ENCODE data around the gene PLA2G2D. TPM values are rescaled to one million over a fixed set of nuclear protein-coding genes. Genes with fewer than 3 reads are reported as not detected.

Gene PLA2G2D
- total and polyA plus RNA-seq, 10 of the 15 experiments (the other 5 are each of a cell fraction or from before 2014, with no cell fraction given): 0.06 to 0.38 (median 0.16) TPM; not detected in 2

- no peak overlapping the region for H3K9ac ChIP-seq (ENCODE audit: control insufficient read depth, insufficient read depth, low read length)
- intact Hi-C loops (cut with micrococcal nuclease; ENCODE audit: unreplicated experiment): no loop called here
- ATAC-seq (no peak), FAIRE-seq (no peak), DNase-seq (ENCODE audit: low read depth, low spot score) (no peak)
- TF ChIP-seq BCL11A (IDR thresholded peaks at IDR 0.05; ENCODE audit: low read depth, low read length) (no peak), SMAD1 (IDR thresholded peaks at IDR 0.05; ENCODE audit: low read depth, partially characterized antibody) (no peak), NFYB (IDR thresholded peaks at IDR 0.05; ENCODE audit: insufficient read depth, low read depth, low read length) (no peak), POLR2A (IDR thresholded peaks at IDR 0.05; ENCODE audit: low read depth, low read length) (no peak), SP1 (IDR thresholded peaks at IDR 0.05; ENCODE audit: low read depth, low read length) (no peak), TCF3 (IDR thresholded peaks at IDR 0.05; ENCODE audit: borderline replicate concordance, insufficient read depth, low read depth, low read length) (no peak), RELB (IDR thresholded peaks at IDR 0.05; ENCODE audit: low read depth) (no peak), CBFB (IDR thresholded peaks at IDR 0.05; ENCODE audit: low read depth) (no peak), CEBPB (IDR thresholded peaks at IDR 0.05; ENCODE audit: borderline replicate concordance in 1 of 2, low read depth in 2 of 2, low read length in 2 of 2) (no peak), PBX3 (IDR thresholded peaks at IDR 0.05; ENCODE audit: insufficient replicate concordance, low read depth, low read length) (no peak)
- no peaks in the 10 kb centered on the region for H3K27me3 ChIP-seq (replicated peaks in 1 of 2; ENCODE audit: control insufficient read depth in 2 of 2, insufficient read depth in 2 of 2, low read length in 1 of 2)
- H3K79me2 ChIP-seq (ENCODE audit: control insufficient read depth, insufficient read depth, low read length): no peaks in the 10 kb centered on the region
- WGBS (ENCODE audit: insufficient coverage, insufficient replicate concordance, low lambda C conversion rate, missing lambda C conversion rate): 47% methylated on average over 8 of the region's 8 CpGs
- H3K4me2 ChIP-seq (ENCODE audit: control insufficient read depth, insufficient read depth): no peak overlapping the region
- ChIA-PET POLR2A (no interaction called here), CTCF (interaction anchor here (1.0 to 2.2 kb wide), 3 partner anchors 8 to 41 kb away, joined by 3 to 10 read pairs (median 5); no protein-coding TSS in a partner anchor), SMC1A (ENCODE audit: uncharacterized antibody, unreplicated experiment) (interaction anchor here (0.9 to 1.5 kb wide), 2 partner anchors 8 to 17 kb away, joined by 3 to 6 read pairs; no protein-coding TSS in a partner anchor), RAD21 (ENCODE audit: unreplicated experiment) (interaction anchor here (0.7 kb wide), 1 partner anchor 8 kb away, joined by 4 read pairs; no protein-coding TSS in a partner anchor)
- BruUV-seq (replicated peaks): no TSS peak
- no peaks in the 10 kb centered on the region for H3K9me3 ChIP-seq (replicated peaks; ENCODE audit: control insufficient read depth, insufficient read depth, low read length)
- no peak overlapping the region for H2AFZ ChIP-seq (ENCODE audit: control insufficient read depth, low read depth, low read length)
- H3K27ac ChIP-seq (ENCODE audit: control insufficient read depth, insufficient read depth): no peak overlapping the region
- H3K36me3 ChIP-seq (ENCODE audit: control insufficient read depth in 2 of 2, insufficient read depth in 2 of 2, low read length in 1 of 2): no peaks in the 10 kb centered on the region
- no peak overlapping the region for H3K4me3 ChIP-seq
- in situ Hi-C loops (cut with MboI): no loop called here
- H4K20me1 ChIP-seq (ENCODE audit: control insufficient read depth, insufficient read depth): no peaks in the 10 kb centered on the region
- no peaks in the 10 kb centered on the region for H3K4me1 ChIP-seq (ENCODE audit: control insufficient read depth, insufficient read depth, low read length)
These were observed 24.0 kb upstream of the PLA2G2D start for GRCh38 chr1:20143318-20143717.
